ENCODE results near the gene ADCY1.

The ADCY1 gene

GRCh38 chr7:45644237-45644636 is 70.1 kb downstream of the ADCY1 start:
- no peak overlapping the region for H3K4me3 ChIP-seq (ENCODE audit: low read depth, low read length)
- TF ChIP-seq CTCF (IDR thresholded peaks at IDR 0.05; ENCODE audit: low read depth, low read length) = no peak

GRCh38 chr7:45645141-45645969 is 71.2 kb downstream of the ADCY1 start:
- H3K4me3 ChIP-seq (ENCODE audit: low read depth, low read length) = no peak overlapping the region
- no peak for TF ChIP-seq CTCF (IDR thresholded peaks at IDR 0.05; ENCODE audit: low read depth, low read length)

- TF ChIP-seq CTCF (IDR thresholded peaks at IDR 0.05; ENCODE audit: low read depth, low read length) = no peak
- no peak overlapping the region for H3K4me3 ChIP-seq (ENCODE audit: low read depth, low read length)
Measured at GRCh38 chr7:45646207-45646821, 72.1 kb downstream of the ADCY1 start.

GRCh38 chr7:45646996-45647825 is 73.0 kb downstream of the ADCY1 start:
- TF ChIP-seq CTCF (IDR thresholded peaks at IDR 0.05; ENCODE audit: low read depth, low read length) = no peak
- no peak overlapping the region for H3K4me3 ChIP-seq (ENCODE audit: low read depth, low read length)

GRCh38 chr7:45647967-45648670 is 74.0 kb downstream of the ADCY1 start:
- no peak overlapping the region for H3K4me3 ChIP-seq (ENCODE audit: low read depth, low read length)
- no peak for TF ChIP-seq CTCF (IDR thresholded peaks at IDR 0.05; ENCODE audit: low read depth, low read length)

- H3K4me3 ChIP-seq (ENCODE audit: low read depth, low read length) = no peak overlapping the region
- TF ChIP-seq CTCF (IDR thresholded peaks at IDR 0.05; ENCODE audit: low read depth, low read length) = no peak
Measured at GRCh38 chr7:45648671-45648995, 74.5 kb downstream of the ADCY1 start.
